IPS DF 19.7 (cell line): ENCODE results near the gene TOGARAM1.

ENCODE experiments used
- DNase-seq: peaks from one replicate; pipeline ENCODE4 v3.0.0-alpha.2; 2013; ENCODE audit warnings: low read depth, low spot score

Gene TOGARAM1

DNA sequence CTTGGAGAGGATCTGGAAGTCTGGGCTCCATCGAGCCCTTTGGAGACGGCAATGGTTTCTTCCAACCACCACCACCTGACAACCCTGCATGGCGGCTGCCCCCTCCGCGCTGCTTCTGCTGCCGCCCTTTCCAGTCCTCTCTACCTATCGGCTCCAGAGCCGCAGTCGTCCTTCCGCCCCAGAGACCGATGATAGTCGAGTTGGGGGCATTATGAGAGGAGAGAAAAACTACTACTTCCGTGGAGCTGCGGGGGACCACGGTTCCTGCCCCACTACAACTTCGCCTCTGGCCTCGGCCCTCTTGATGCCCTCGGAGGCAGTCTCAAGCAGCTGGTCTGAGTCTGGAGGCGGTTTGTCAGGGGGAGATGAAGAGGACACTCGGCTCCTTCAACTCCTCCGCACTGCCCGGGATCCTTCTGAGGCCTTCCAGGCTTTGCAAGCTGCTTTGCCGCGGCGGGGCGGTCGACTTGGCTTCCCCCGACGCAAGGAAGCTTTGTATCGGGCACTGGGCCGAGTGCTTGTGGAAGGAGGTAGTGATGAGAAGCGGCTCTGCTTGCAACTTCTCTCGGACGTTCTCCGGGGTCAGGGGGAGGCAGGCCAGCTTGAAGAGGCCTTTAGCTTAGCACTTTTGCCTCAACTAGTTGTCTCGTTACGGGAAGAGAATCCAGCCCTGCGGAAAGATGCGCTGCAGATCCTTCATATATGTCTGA is 499 bp downstream of the TOGARAM1 start:
- no peak for DNase-seq

DNA sequence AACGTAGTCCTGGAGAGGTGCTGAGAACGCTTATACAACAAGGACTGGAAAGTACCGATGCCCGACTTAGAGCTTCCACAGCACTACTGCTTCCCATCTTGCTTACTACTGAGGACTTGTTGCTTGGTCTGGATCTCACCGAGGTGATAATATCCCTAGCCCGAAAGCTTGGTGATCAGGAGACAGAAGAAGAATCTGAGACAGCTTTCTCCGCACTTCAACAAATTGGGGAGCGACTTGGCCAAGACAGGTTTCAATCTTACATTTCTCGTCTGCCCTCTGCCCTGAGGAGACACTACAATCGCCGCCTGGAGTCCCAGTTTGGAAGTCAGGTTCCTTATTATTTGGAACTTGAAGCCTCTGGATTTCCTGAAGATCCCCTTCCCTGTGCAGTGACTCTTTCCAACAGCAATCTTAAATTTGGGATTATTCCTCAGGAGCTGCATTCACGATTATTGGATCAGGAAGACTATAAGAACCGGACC is 1.1 kb downstream of the TOGARAM1 start:
- no peak for DNase-seq

DNA sequence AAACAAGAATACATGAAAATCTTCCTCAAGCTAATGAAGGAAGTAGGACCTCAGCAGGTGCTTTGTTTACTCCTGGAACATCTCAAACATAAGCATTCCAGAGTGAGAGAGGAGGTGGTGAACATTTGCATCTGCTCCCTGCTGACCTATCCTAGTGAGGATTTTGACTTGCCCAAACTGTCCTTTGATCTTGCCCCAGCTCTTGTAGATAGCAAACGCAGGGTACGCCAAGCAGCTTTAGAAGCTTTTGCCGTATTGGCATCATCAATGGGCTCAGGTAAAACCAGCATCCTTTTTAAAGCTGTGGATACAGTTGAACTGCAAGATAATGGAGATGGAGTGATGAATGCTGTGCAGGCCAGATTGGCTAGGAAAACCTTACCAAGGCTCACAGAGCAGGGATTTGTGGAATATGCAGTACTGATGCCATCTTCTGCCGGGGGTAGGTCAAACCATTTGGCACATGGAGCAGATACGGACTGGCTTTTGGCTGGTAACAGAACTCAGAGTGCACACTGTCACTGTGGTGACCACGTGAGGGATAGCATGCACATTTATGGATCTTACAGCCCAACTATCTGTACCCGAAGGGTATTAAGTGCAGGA is 1.9 kb downstream of the TOGARAM1 start:
- DNase-seq: no peak

DNA sequence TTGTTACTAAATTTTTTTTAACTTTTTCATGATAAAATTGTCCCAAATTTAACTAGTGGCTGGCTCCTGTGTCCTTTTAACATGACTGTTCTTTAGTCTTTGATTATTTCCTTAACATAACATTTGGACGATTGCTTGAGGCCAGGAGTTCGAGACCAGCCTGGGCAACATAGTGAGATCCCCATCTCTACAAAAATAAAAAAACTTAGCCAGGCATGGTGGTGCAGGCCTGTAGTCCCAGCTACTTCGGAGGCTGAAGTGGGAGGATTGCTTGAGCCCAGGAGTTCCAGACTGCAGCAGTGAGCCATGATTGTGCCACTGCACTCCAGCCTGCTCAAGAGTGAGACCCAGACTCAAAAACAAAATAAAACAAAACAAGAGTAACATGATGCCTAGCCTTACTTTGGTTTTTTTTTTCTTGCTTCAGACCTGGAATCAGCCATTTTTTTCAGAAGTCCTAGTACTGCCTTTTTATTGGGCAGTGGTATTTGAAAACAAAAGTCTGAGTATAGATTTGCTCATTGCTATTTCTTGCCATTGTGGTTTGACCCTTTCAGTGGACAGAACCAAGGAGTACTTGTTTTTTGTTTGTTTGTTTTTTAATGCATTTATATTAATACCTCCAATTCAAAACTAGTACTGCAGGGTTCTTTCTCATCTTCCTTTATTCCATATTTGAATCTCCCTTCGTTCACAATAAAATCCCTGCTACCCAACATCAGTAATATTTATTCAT is 4.8 kb downstream of the TOGARAM1 start:
- no peak for DNase-seq

DNA sequence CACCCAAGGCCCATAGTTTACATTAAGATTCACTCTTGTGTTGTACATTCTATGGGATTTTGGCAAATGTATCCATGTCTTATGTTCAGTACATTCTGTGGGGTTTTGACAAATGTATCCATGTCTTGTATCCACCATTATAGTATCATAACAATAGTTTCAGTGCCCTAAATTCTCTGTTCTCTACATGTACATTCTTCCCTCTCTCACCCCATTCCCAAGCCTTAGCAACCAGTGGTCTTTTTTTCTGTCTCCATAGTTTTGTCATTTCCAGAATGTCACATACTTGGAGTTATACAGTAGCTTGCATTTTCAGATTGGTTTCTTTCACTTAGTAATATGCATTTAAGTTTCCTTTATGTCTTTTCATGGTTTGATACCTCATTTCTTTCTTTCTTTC is 6.7 kb downstream of the TOGARAM1 start:
- DNase-seq: no peak

DNA sequence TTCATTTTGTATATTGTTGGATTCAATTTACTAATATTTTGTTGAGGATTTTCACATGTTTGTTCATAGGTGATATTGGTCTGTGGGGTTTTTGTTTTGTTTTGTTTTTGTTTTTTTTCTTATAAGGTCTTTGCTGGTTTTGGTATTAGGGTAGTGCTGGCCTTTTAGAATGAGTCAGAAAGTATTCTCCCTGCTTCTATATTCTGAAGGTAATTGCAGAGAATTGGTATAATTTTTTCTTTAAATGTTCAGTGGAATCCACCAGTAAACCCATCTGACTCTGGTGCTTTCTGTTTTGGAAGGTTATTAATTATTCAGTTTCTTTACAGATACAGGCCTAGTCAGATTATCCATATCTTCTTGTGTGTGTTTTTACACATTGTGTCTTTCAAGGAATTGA is 8.9 kb downstream of the TOGARAM1 start:
- DNase-seq: no peak

DNA sequence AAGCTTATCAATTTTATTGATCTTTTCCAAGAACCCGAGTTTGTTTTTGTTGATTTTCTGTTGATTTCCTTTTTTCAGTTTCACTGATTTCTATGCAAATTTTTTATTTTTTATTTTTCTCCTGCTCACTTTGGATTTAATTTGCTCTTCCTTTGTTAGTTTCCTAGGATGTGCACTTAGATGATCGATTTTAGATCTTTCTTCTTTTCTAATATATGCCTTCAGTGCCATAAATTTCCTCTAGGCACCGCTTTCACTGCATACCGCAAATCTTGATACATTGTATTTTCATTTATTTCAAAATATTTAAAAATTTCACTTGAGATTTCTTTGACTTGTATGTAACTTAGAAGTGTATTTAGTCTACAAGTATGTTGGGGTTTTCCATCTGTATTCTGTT is 9.5 kb downstream of the TOGARAM1 start:
- DNase-seq: no peak

DNA sequence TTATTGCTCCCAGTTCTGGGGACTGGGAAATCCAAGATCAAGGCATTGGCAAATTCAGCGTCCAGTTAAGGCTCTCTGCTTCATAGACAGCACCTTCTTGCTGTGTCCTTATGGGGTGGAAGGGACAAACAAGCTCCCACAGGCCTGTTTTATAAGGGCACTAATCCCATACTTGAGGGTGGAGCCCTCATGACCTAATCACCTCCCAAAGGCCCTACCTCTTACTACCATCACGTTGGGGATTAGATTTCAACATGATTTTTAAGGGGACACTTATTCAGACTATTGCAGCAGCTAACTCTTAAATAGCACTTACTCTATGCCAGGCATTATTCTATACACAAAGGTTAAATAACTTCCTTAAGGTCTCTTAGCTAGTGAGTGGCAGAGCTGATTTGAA is 17.3 kb downstream of the TOGARAM1 start:
- DNase-seq: no peak

DNA sequence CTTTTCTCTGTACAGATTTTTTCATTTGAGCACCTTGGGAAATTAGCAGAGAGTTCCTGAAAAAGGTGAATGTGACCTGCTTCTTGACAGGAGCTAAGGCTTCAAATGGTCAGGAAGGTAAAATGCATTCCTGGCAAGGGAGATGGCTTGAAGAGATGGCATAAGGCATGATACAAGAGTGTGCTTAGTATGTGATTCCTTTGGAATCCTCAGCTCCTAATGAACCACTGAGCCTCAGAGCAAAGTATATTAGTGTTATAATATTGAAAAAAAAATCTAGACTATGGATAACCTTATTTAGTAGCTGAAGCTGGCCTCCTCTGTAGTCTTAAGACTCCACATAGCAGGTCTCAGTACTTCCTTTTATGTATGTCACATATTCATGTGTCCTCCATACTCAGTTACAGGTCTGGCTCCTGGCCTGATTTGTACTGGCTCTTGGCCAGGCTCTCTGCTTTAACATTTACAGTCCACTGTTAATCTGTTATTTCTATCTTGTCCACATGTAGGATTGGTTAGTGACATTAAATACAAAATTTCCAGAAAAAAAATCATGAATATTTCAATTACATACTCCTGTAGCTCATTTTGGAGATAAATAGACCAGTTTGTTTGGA is 17.9 kb downstream of the TOGARAM1 start:
- DNase-seq: no peak

DNA sequence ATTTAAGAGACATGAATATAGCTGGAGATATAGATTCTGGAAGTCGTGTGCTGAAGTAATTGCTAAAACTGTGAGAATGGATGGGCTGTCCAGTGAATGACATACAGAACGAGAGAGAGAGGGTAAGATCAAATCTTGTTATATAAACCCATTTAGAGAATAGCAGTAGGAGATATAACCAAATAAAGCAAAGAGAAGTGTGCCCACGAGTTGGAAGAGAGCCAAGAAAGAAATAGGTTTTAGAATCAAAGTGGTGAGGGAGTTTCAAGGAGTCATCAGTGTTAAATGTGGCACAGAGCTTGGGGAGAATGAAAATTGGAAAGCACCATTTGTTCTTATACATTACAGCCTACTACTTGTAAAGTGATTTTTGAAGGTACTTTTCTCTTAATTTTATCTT is 19.2 kb downstream of the TOGARAM1 start:
- DNase-seq: no peak

DNA sequence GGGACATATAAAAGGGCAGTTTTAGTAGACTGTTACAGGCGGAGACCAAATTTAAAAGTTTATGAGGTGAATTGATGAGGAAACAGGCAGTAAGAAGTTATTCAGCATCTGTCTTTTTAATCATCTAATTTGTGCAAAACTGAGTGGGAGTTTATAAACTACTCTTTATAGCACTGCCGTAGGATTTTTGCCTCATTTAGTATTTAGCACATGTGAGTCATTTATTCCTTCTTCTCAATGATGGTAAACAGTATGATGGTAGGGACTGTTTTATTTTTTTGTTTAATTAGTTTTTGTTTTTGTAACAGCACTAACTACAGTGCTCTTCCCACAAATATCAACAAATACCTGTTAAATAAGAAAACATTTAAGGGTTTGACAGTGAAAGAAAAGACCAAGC is 20.6 kb downstream of the TOGARAM1 start:
- no peak for DNase-seq

DNA sequence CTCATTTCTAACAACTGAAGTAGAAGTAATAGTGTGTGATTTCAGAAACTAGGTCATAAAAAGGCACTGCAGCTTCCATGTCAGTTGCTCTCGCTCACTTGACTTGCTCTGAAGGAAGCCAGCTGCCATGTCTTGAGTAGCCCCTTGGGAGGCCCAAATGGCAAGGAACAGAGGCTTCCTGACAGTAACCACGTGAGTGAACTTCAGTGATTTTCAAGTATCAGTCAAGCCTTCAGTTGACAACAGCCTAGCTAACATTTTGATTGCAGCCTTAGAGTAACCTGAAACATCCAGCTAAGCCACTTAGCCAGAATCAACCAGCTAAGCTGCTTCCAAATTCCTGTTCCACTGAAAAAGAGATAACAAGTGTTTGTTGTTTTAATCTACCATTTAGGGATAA is 26.7 kb downstream of the TOGARAM1 start:
- DNase-seq: no peak

DNA sequence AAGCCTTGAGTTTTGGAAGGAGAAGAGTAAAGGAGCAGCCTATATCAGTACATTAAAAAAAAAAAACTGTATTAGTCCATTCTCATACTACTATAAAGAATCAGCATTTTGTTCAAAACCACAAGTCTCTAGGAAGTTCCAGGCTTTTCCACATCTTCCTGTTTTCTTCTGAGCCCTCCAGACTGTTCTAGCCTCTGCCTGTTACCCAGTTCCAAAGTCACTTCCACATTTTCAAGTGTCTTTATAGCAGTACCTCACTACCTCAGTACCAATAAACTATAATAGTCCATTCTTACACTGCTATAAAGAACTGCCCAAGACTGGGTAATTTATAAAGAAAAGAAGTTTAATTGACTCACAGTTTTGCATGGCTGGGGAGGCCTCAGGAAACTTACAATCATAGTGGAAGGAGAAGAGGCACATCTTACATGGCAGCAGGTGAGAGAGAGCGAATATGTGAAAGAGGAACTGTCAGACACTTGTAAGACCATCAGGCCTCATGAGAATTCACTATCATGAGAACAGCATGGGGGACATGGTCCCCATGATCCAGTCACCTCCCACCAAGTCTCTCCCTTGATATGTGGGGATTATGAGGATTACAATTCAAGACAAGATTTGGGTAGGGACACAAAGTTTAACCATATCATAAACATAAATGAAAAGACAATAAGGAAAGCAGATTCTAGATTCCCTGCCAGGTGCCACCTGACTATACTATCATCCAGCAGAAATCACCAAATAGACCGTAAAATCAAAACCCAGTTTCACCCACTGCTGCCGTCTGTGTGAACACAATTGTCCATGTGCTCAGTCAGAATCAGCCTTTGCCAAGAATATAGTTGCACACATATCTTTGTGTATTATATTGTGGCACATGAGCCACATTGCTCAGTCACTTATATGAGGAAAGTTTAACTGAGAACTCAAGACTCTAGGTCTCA is 27.8 kb downstream of the TOGARAM1 start:
- DNase-seq: no peak

DNA sequence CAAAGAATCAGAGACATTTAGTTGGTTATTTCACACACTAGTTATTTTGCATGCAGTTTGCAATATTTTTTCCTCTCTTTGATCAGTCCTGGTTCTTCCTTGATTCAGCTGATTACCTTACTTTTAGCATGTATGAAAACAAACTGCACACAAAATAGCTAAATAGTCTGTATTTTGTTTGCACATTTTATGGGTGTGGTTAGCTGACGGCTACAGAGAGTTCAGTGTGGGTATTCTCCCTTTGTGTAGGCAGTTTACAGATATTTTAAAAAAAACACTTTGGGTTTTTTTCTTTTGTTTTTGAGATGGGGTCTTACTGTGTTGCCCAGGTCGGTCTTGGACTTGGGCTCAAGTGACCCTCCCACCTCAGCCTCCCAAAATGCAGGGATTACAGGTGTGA is 28.5 kb downstream of the TOGARAM1 start:
- no peak for DNase-seq

DNA sequence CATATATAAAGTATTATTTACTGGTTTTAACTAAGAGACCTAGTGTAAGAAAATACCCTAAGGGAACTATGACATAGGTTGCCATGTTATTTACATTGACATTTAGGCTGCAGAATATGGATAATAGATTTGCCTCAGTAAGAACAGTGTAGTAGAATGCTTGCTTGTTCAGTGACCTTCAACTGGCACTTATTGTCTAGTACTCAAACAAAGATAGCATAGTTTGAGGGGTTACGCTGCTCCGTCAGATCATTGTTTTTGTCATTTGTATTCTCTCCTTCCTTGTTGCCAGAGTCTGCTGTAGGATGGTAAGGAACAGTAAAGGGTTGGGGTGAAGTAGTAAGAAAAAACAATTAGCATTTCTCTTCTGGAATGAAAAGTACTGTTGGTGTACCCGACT is 33.2 kb downstream of the TOGARAM1 start:
- DNase-seq: no peak

DNA sequence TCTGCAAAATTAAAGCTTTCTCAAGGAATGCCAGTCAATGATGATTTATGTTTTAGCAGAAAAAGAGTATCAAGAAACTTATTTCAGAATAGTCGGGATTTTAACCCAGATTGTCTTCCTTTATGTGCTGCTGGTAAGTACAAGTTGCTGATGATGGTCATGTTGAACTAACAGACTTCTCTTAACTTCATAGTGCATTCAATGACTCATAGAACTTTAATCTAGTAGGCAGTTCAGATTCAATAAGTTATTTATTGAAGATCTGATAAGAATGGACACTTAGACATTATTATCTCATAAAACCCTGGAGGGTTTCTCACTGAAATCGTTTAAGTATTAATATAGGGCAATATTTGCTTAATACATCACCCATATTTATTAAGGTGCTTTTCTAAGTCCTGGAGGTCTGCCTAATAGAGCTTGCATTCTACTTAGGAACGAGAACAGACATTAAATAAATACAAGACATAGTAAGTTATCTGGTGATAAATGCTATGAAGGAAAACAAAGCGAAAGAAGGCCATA is 33.8 kb downstream of the TOGARAM1 start:
- no peak for DNase-seq

DNA sequence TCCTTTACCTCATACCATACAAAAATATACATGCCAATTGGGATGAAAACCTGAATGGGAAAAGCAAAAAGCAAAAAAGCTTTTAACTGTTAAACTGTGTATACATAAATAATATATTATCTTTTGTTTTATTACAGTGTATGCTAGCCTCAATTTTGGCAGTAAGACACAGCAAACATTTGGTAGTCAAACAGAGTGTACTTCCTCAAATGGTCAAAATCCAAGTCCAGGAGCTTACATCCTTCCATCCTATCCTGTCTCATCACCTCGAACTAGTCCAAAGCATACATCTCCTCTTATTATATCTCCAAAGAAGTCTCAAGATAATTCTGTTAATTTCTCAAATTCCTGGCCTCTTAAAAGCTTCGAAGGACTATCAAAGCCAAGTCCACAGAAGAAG is 41.9 kb downstream of the TOGARAM1 start:
- no peak for DNase-seq

DNA sequence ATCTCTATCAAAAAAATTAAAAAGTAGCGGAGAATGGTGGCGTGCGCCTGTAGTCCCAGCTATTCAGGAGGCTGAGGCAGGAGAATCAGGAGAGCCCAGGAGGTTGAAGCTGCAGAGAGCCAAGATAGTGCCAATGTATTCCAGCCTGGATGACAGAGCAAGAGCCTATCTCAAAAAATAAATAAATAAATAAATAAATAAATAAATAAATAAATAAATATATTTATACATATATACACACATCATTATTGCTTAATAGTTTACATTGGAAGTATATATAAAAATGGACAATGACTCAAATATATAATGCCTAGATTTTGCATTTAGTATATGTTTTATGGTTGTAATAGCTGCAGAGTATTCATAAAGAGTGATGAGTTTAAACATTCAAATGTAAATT is 53.1 kb downstream of the TOGARAM1 start:
- no peak for DNase-seq

DNA sequence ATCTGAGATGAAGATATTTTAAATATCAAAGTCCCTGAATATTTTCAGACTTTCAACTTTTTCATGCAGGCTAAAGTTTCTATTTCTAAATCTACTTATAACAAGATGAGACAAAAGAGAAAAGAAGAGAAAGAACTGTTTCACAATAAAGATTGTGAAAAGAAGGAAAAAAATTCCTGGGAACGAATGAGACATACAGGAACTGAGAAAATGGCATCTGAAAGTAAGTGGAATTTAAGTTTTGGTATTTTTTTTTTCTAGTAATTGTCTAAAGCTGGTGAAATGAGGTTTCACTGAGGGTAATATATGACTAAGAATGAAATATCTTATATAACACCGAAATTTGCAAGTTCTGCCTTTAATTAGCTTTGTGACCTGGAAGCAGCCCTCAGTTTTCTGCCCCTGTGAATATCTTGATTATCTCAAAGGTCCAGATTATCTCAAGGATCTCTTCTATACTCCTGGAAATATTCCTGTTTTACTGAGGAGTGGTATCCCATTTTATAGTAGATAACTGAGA is 66.2 kb downstream of the TOGARAM1 start:
- no peak for DNase-seq

DNA sequence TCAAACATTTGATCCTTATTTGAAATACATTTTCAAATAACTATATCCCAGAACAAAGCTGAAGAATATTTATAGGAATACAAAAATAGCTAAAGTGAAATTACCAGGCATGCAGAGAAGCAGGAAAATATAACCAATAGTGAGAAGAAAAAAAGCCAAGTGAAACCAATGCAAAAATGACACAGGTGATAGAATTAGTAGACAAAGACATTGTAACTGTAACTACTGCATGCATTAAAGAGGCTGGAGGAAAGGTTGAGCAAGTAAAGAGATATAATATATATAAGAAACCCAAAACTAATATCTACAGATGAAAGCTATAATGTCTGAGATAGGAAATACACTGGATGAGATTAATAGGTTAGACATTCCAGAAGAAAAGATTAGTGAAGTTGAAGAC is 72.7 kb downstream of the TOGARAM1 start:
- DNase-seq: no peak

DNA sequence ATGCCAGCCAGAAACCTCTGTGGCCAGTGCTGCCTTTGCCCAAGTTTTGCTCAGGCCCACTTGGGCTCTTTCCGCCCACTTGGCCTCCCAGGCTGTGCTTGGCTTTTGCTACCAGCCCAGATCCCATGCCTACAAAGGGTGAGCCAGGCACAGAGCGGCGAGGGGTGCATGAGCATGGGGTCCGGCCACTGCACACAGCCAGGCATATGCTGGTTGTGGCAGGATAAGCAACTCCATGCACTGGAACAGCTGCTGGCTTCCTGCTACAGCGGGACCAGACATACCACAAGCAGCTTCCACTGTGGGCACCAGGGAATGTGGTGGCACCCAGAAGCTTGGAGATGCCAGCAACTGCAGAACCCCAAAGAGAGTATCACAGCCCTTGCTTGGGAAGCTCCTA is 76.3 kb downstream of the TOGARAM1 start:
- no peak for DNase-seq
